DLD1 (cell line): Measurements from ENCODE around the gene C19orf12.
"Not testable (repeated sequence)": the region's sequence is repeated elsewhere in the genome, so short reads cannot be mapped to it uniquely, and the experiment has no call there.

Experiments used
- in situ Hi-C: cut with HindIII; loops from 2 replicates; pipeline ENCODE4 v1.10.0; 2017; ENCODE audit warnings: low sequenced_read_pairs

The C19orf12 gene

DNA sequence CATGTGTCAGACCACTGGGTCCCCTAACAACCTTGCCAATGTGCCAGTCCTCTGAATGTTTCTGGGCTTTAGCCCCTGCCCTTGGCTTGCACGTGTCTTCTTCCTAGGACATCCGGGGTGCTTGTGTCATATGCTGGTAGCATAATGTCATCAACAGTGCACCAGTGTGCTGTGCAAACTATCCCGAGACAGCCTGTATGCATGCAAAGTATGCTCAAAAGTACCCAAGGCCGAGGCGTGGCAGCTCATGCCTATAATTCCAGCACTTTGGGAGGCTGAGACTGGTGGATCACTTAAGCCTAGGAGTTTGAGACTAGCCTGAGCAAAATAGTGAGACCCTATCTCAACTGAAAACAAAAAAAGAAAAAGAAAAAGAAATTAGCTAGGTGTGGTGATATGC, 20.8 kb upstream of the C19orf12 start:
- in situ Hi-C loops = loop anchor here (25.0 kb wide), 1 partner anchor 101 kb away; no protein-coding TSS in a partner anchor

DNA sequence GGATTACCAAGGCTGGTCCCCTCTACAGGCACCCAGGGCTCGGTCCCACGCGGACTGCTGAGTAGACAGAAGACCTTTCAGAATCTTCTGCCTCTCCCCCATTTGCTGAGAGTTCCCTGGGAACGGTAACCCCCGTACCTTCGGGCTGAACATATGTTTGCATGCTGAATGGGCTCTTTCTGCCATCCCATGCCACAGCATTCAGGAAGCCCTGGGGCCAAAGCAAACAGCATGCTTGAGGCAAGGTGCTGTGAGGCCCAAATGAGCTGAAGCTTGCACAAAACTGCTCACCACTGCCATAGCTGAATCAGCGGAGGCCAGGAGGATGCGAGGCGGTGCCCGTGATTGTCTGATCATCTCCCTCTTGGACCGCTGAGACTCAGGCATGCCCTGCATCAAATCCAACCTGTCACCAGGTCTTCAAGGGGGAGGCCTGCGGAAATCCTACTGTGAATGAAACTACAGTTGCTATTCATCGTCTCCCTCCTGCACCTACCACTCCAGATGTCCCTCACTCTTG, 16.3 kb upstream of the C19orf12 start:
- in situ Hi-C loops = loop anchor here (25.0 kb wide), 1 partner anchor 106 kb away; no protein-coding TSS in a partner anchor

GRCh38 chr19:29727906-29728305, 12.8 kb upstream of the C19orf12 start:
- in situ Hi-C loops = loop anchor here (25.0 kb wide), 1 partner anchor 109 kb away; no protein-coding TSS in a partner anchor

DNA sequence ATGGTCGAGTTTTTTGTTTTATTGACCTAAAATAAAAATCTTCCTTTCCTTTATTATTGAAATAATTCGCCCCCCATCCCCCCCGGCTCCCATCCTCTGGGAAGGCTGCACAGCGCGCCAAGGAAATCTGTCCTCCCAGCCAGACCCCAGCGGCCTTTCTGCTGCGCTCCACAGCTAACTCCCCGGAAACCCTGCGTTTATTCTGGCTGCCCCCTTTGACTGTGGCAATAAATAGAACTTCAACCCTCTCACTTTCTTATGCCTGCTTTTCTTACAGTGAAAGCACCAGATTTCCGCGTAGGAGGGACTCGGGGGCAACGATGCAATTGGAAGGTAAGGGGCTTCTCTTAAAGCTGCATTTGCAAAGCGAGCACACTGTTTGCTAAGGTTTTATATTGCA, 9.7 kb upstream of the C19orf12 start:
- in situ Hi-C loops = loop anchor here (25.0 kb wide), 1 partner anchor 113 kb away; no protein-coding TSS in a partner anchor

DNA sequence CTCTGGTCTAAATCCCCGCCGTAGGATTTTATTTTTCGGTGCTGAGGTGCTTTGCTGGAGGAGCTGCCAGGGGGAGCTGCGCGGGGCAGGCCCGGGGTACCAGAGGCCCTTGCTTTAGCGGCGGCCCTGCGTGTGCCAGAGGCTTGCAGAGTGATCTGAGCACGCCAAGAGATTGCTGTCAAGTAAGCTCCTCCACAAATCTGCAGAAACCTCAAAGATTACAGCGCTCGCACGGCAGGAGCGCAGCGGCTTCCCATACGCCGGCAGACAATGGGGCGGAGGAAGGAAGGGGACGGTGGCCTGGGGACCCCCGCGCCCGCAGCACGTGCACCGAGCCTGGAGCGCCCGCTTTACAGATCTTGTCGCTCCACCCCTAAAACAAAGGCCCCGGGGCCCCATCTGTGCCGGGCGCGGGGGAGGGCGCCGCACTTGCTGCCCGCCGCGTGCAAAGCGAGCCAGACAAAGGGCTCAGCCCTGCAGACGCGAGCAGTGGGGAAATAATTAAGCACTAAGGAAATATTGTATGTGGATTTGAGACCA, 9.1 kb upstream of the C19orf12 start:
- in situ Hi-C loops = no loop called here

DNA sequence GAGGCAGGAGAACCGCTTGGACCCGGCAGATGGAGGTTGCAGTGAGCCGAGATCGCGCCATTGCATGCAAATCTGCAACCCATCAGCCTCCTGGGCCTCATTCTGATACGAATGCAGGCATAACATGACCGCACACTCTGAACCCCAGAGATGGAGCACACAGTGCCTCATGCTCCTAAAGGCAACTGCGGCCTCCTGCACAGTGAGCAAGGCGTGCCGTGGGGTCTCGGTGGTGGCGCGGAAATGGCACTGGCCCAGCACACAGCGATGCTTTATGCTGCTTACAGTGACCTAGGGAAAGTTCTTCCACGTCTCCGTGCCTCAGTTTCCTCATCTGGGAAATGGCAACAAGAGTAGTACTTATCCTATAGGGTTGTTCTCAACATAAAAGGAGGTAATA, 2.0 kb upstream of the C19orf12 start:
- in situ Hi-C loops = loop anchor here (10.0 kb wide), 1 partner anchor 102 kb away; no protein-coding TSS in a partner anchor

DNA sequence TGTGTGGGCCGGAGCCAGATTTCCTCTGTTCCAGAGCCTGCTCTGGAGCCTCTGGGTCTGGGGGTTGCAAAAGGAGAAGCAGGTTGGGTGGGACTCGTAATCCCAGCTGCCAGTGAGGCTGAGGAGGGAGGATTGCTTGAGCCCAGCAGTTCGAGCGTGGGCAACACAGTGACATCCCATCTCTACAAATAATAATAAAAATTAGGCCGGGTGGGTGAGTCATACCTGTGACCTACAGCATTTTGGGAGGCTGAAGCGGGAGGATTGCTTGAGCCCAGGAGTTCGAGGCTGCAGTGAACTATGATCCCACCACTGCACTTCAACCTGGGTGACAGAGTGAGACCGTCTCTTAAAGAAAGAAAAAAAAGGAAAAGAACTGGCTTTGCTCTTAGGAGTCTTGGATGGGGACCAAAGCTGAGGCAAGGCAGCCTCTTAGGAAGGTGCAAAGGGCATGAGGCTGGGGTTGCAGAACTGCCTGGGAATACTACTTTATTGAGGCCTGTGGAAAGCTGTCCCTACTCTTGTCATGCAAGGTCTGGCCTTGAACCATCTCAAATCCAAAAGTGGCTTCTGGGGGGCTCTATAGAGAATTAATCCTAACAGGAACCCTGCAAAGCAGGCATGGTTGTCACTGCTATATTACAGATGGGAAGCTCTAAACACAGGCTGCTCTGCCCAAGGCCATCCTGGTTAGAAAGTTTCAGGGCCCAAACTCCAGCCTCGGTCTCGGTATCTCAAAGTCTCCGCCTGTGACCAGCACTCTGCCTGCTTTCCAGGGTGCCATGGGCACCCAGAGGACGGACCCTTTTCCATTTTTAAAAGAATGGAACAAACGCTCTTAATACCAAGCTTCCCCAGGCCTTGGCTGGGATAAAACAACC, 880 bp upstream of the C19orf12 start:
- in situ Hi-C loops = loop anchor here (10.0 kb wide), 1 partner anchor 101 kb away; no protein-coding TSS in a partner anchor

DNA sequence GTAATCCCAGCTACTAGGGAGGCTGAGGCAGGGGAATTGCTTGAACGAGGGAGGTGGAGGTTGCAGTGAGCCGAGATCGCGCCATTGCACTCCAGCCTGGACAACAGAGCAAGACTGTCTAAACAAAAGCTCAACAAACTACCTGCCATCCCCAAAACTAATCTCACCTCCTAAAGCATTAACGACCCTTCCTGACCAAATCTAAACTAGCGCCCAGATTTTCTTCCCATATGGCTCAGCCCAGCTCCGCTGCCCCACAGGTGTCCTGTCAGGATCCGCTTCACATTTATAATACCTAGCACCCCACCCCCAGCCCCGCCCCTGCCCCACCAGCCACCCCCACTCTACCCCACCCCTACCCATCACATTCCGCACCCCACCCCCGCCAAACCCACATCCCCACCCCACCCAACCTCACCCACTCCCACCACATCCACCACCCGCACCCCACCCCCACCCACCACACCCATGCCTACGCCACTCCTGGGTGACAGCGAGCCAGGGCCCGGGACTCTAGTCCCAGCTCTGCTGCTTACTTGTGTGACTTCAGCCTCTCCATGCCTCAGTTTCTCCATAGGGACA, 599 bp downstream of the C19orf12 start:
- in situ Hi-C loops = loop anchor here (10.0 kb wide), 1 partner anchor 100 kb away; no protein-coding TSS in a partner anchor

GRCh38 chr19:29712744-29713516, 2.1 kb downstream of the C19orf12 start:
- in situ Hi-C loops = loop anchor here (10.0 kb wide), 1 partner anchor 98 kb away; no protein-coding TSS in a partner anchor

DNA sequence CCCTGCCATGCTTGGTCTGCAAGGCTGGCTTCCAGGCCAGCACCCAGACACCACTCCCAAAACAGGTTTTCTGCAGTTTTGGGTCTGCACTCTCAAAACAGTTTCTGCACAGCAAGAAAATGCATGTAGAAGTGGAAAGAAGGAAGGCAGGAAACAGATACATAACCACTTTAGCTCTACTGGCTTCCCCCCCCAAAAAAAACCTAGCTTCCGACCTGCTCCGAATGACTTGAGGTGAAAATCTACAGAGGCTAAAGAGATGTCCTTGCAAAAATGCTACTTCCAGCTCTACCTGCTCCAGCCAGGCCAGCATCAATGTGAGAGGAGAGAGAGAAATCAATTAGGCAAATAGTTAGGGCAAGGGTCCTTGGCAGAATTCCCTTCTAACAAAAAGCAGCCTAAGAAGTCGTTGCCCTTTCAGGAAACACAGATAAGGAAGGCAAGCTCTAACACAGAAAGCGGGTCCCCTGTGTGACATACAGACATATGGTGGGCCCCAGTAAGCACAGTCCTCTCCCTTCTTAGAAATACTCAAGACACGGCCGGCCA, 3.4 kb downstream of the C19orf12 start:
- in situ Hi-C loops = loop anchor here (10.0 kb wide), 1 partner anchor 97 kb away; no protein-coding TSS in a partner anchor

DNA sequence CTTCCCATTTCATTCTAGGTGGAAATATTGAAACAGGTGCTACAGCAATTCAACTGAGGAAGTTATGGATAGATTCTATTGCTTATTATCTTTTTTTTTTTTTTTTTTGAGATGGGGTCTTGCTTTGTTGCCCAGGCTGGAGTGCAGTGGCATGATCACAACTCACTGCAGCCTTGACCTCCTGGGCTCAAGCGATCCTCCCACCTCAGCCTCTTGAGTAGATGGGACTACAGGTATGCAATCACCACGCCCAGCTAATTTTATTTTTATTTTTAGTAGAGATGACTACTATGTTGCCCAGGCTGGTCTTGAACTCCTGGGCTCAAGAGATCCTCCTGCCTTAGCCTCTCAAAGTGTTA, 5.6 kb downstream of the C19orf12 start:
- in situ Hi-C loops = not testable (repeated sequence)

GRCh38 chr19:29708554-29709439, 6.3 kb downstream of the C19orf12 start:
- in situ Hi-C loops = no loop called here

DNA sequence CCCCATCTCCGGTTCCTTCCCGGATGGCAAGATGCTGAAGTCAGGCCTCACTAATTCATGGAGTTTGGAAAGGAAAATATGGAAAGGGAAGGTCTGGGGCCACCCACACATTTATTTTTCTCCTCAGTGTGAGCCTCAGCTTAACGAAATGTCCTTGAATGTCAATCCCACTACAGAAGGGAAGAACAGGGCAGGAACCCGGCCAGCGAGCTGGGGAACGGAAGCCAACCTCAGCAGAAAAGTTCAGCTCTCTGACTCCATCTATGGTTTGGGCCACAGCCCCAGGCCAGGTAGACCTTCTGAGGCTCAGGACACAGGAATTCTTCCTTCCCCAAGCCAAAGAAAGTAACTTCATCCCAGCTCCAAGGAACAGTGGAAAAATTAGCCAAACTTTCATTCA, 8.4 kb downstream of the C19orf12 start:
- in situ Hi-C loops = no loop called here

DNA sequence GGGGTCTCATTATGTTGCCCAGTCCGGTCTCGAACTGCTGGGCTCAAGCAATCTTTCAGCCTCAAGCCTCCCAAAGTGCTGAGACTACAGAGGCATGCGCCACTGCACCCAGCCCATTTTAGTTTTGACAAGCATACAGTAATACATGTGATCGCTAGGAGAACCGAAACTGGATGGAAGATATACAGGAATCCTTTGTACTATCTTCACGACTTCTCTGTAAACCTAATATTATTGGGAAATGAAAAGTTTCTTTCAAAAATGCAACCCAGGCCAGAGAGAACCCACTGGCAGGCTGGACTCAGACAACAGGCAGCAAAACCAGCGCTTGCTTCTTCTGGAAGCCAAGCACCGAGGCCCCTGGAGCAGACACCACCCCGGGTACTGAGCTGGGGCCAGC, 9.4 kb downstream of the C19orf12 start:
- in situ Hi-C loops = no loop called here

GRCh38 chr19:29704562-29705558, 10.2 kb downstream of the C19orf12 start:
- in situ Hi-C loops = no loop called here

GRCh38 chr19:29702963-29703320, 12.1 kb downstream of the C19orf12 start:
- in situ Hi-C loops = no loop called here

DNA sequence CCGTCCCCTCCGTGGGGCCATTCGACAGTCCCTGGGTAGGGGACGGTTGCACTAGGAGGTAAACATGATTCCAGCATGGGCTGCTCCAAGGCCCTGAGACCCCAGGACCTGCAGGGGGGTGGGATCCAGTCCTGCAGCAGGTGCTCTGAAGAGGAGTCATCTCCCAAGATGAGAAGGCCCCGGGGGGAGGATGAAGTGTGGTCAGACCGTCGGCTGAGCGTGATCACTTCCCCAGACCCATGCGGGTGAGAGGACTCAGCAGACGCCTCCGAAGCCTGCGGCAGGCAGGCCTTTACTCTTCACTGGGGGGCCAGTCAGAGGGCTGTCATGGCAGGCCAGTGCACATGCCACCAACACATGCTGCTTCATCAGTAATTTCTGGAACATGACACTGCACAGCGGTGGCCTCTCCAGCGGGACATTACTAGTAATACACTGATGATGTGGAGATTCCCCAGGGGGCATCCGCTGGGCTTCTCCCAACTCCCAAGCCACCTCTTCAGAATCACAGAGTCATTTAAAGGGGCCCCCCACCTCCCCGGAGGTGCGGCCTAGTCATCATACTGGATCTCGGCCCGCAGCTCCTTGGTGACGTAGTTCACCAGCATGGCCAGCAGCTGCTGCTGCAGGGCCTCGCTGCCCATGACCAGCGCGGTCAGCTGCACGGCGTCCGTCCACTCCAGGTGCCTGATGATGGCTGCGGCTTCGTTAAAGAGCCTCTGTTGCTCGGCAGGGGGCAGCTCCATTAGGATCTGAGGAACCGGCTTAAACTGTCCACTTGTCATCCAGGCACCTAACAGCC, 12.7 kb downstream of the C19orf12 start:
- in situ Hi-C loops = no loop called here
